B cell (primary cell): ENCODE results near the gene ABLIM1. TPM values are rescaled to one million over a fixed set of nuclear protein-coding genes. Genes with fewer than 3 reads are reported as not detected.

Experiments
- ATAC-seq: fragments of 200-7000 bp; cut with Tn5 transposase; one replicate; pipeline ENCODE4 v1.10.0; 2021; ENCODE audit warnings: low read depth, mild to moderate bottlenecking, moderate number of reproducible peaks, moderate library complexity
- CTCF ChIA-PET: fragments of 350-600 bp; sonication (Branson Sonifier 250); formaldehyde crosslinking; loops from one replicate; lab custom pipeline; 2021; ENCODE audit warnings: antibody characterized with exemption, inconsistent platforms; lab: Charles Lee
- POLR2A ChIA-PET: fragments of 350-600 bp; sonication (Branson Sonifier 250); formaldehyde crosslinking; loops from one replicate; lab custom pipeline; 2021; ENCODE audit warnings: antibody characterized with exemption; lab: Charles Lee
- DNase-seq: peaks from one replicate; pipeline ENCODE4 v3.0.0; 2013
- H2AFZ ChIP-seq: 2 replicates; pipeline ENCODE4 v1.6.1; 2012; ENCODE audit warnings: mild to moderate bottlenecking, low read depth, low read length; ENCODE audit not compliant: insufficient read depth, poor library complexity, severe bottlenecking
- H3K27ac ChIP-seq, 2 donors: 1 replicate in 1 of 2; 2 replicates in 1 of 2; pipeline ENCODE4 v1.5.1; 2012 to 2013; ENCODE audit warnings: low read length in 2 of 2, mild to moderate bottlenecking in 2 of 2, moderate library complexity in 1 of 2
- H3K27me3 ChIP-seq, 4 experiments: fragments of 200-600 bp in 1 of 4; sonication (generic) in 1 of 4; replicated peaks in 1 of 4; 1 replicate in 2 of 4; 2 replicates in 2 of 4; pipeline versions ENCODE4 v1.6.1 to v1.7.0; 2013 to 2016; ENCODE audit warnings: low read length in 3 of 4, mild to moderate bottlenecking in 2 of 4, mixed read lengths in 1 of 4, moderate library complexity in 1 of 4; ENCODE audit not compliant: insufficient read depth in 4 of 4, control insufficient read depth in 3 of 4; ENCODE audit errors: control extremely low read depth in 1 of 4
- H3K36me3 ChIP-seq, 2 experiments: replicated peaks in 1 of 2; 1 replicate in 1 of 2; 2 replicates in 1 of 2; pipeline versions ENCODE4 v1.6.1 to v1.7.1; 2013; ENCODE audit warnings: low read length in 1 of 2; ENCODE audit not compliant: insufficient read depth in 2 of 2, control insufficient read depth in 1 of 2; ENCODE audit errors: control extremely low read depth in 1 of 2, extremely low read depth in 1 of 2
- H3K4me1 ChIP-seq, 2 donors: fragments of 200-600 bp in 1 of 2; sonication (generic) in 1 of 2; 1 replicate in 1 of 2; 2 replicates in 1 of 2; pipeline versions ENCODE4 v1.5.1 to v1.6.1; 2013 to 2017; ENCODE audit warnings: low read length in 2 of 2; ENCODE audit not compliant: control insufficient read depth in 2 of 2, insufficient read depth in 2 of 2
- H3K4me2 ChIP-seq: replicated peaks from 2 replicates; pipeline ENCODE3; 2012; ENCODE audit warnings: mild to moderate bottlenecking, low read depth, low read length; ENCODE audit not compliant: poor library complexity, severe bottlenecking
- H3K4me3 ChIP-seq, 5 experiments: fragments of 200-600 bp in 1 of 5; sonication (generic) in 1 of 5; 1 replicate in 3 of 5; 2 replicates in 2 of 5; pipeline versions ENCODE4 v1.5.1 to v1.7.0; 2011 to 2016; ENCODE audit warnings: low read length in 4 of 5, mild to moderate bottlenecking in 4 of 5, low read depth in 2 of 5, control low read depth in 1 of 5, moderate library complexity in 1 of 5; ENCODE audit not compliant: insufficient read depth in 1 of 5; ENCODE audit errors: control extremely low read depth in 1 of 5, extremely low read depth in 1 of 5
- H3K79me2 ChIP-seq: fragments of 200-600 bp; sonication (generic); one replicate; pipeline ENCODE4 v1.6.0; 2016; ENCODE audit warnings: low read length; ENCODE audit not compliant: control insufficient read depth, insufficient read depth
- H3K9ac ChIP-seq: fragments of 200-600 bp; sonication (generic); 2 replicates; pipeline ENCODE4 v1.6.1; 2017; ENCODE audit warnings: mild to moderate bottlenecking, low read length, moderate library complexity
- H3K9me3 ChIP-seq, 3 donors: one replicate each; pipeline versions ENCODE4 v1.6.1 to v1.7.1; 2013; ENCODE audit warnings: low read length in 2 of 3; ENCODE audit not compliant: control insufficient read depth in 2 of 3, insufficient read depth in 1 of 3; ENCODE audit errors: control extremely low read depth in 1 of 3
- H4K20me1 ChIP-seq: 2 replicates; pipeline ENCODE4 v1.6.0; 2012; ENCODE audit warnings: mild to moderate bottlenecking, low read length; ENCODE audit not compliant: insufficient read depth, control insufficient read depth, poor library complexity, severe bottlenecking
- H3K27ac Mint-ChIP-seq: one replicate; pipeline ENCODE4 v1.8.0; 2021; ENCODE audit warnings: mixed read lengths
- H3K27me3 Mint-ChIP-seq: one replicate; pipeline ENCODE4 v1.8.0; 2021; ENCODE audit warnings: mixed read lengths
- H3K4me1 Mint-ChIP-seq: one replicate; pipeline ENCODE4 v1.8.0; 2021; ENCODE audit warnings: mixed read lengths
- H3K4me3 Mint-ChIP-seq: one replicate; pipeline ENCODE4 v1.8.0; 2021; ENCODE audit warnings: mixed read lengths
- H3K9me3 Mint-ChIP-seq: one replicate; pipeline ENCODE4 v1.8.0; 2022; ENCODE audit warnings: mixed read lengths; ENCODE audit not compliant: insufficient read depth
- CTCF ChIP-seq: fragments of 200-600 bp; IDR thresholded peaks from one replicate; pipeline ENCODE4 v1.8.0; 2022; ENCODE audit warnings: antibody characterized with exemption, mild to moderate bottlenecking
- EZH2 ChIP-seq: IDR thresholded peaks from 2 replicates; pipeline ENCODE4 v1.6.1; 2012; ENCODE audit warnings: borderline replicate concordance, low read depth, mild to moderate bottlenecking, moderate library complexity, low read length; ENCODE audit not compliant: insufficient read depth, poor library complexity, severe bottlenecking
- WGBS: methylation state at CpG from one replicate; pipeline ENCODE4 v1.1.5; 2013; ENCODE audit warnings: missing lambda C conversion rate; ENCODE audit not compliant: insufficient coverage; 5-methylcytosine and 5-hydroxymethylcytosine counted together
- intact Hi-C: fragments of 100-400 bp; cut with micrococcal nuclease; formaldehyde crosslinking; loops from one replicate; pipeline ENCODE4 v1.10.0; 2022
- polyA plus RNA-seq: library from polyadenylated mRNA; depleted of rRNA; stranded (reverse); fragments of >200 nt; gene quantifications from 2 replicates; pipeline ENCODE4 v1.2.3, GENCODE V29; 2012
- total RNA-seq, 2 donors: library from RNA; stranded (reverse); fragments of 120-200 nt in 1 of 2; gene quantifications; 1 replicate in 1 of 2; 2 replicates in 1 of 2; pipeline versions ENCODE4 v1.2.3 to v1.2.4, GENCODE V29; 2013 to 2022

The ABLIM1 gene
- total and polyA plus RNA-seq, 2 donors (not counting 1 experiment from before 2014, with no cell fraction given): 55.6 to 148 TPM

- no peak for ATAC-seq
- intact Hi-C loops: no loop called here
Measured at GRCh38 chr10:114553436-114553835, 104.6 kb downstream of the ABLIM1 start.

More at GRCh38 chr10:114553436-114553835, 104.6 kb downstream of the ABLIM1 start:
- peaks cover 0 to 18% (median 14%) of the 10 kb centered on the region in 3 donors for H3K9me3 ChIP-seq
- H3K27ac ChIP-seq: no peak overlapping the region
- Mint-ChIP-seq H3K9me3 (peaks cover 6% of the 10 kb centered on the region), H3K4me3 (no peak overlapping the region), H3K27ac (no peak overlapping the region), H3K4me1 (peaks cover 7% of the 10 kb centered on the region), H3K27me3 (no peaks in the 10 kb centered on the region)
- TF ChIP-seq CTCF: no peak
- no peak for TF ChIP-seq EZH2
- no peak overlapping the region for H3K9ac ChIP-seq
- WGBS: 80% methylated on average over 1 of the region's 1 CpG
- H3K4me2 ChIP-seq: no peak overlapping the region
- no peaks in the 10 kb centered on the region for H3K27me3 ChIP-seq
- ChIA-PET CTCF (interaction anchor here (0.8 to 15.1 kb wide), 11 partner anchors 8 to 577 kb away, joined by 3 to 212 read pairs (median 7); no protein-coding TSS in a partner anchor), POLR2A (interaction anchor here (1.2 kb wide), 1 partner anchor 57 kb away, joined by 3 read pairs; no protein-coding TSS in a partner anchor)
- H3K79me2 ChIP-seq: no peaks in the 10 kb centered on the region
- H4K20me1 ChIP-seq: no peaks in the 10 kb centered on the region
- H3K4me1 ChIP-seq: peaks cover 0 to 4% of the 10 kb centered on the region in 2 donors
- DNase-seq: no peak
- no peak overlapping the region for H2AFZ ChIP-seq
- H3K4me3 ChIP-seq: no peak overlapping the region
- H3K36me3 ChIP-seq: no peaks in the 10 kb centered on the region
